NCI-H187 (cell line): ENCODE results near the gene UBAP2L.
"Not testable (repeated sequence)": the region's sequence is repeated elsewhere in the genome, so short reads cannot be mapped to it uniquely, and the experiment has no call there.

Source experiments
- DNase-seq, 2 experiments: peaks; one replicate each; lab custom pipeline; 2025; lab: John Stamatoyannopoulos, UW

Gene UBAP2L

GRCh38 chr1:154198756-154199562, 21.8 kb upstream of the UBAP2L start:
- DNase-seq = peak in 1 of 2 experiments; percentile 14

- DNase-seq = no peak
These were observed 21.2 kb upstream of the UBAP2L start for GRCh38 chr1:154199563-154199879.

GRCh38 chr1:154205778-154206177, 15.0 kb upstream of the UBAP2L start:
- not testable (repeated sequence) for DNase-seq

GRCh38 chr1:154206196-154206595, 14.6 kb upstream of the UBAP2L start, which contains the start of gene CFAP141:
CFAP141 (minus strand) TSS chr1:154206333; CDS start chr1:154206307, 26 bp downstream.
- no peak for DNase-seq

- DNase-seq = no peak
These were observed 13.5 kb upstream of the UBAP2L start for GRCh38 chr1:154207262-154207661.

GRCh38 chr1:154208677-154209388, 11.9 kb upstream of the UBAP2L start:
- no peak for DNase-seq

GRCh38 chr1:154212083-154212482, 8.7 kb upstream of the UBAP2L start:
- no peak for DNase-seq

- DNase-seq = no peak
These were observed 7.5 kb upstream of the UBAP2L start for GRCh38 chr1:154213274-154213673.

- DNase-seq = no peak
These were observed 2.2 kb upstream of the UBAP2L start for GRCh38 chr1:154218545-154218944.

- DNase-seq = no peak
These were observed 1.2 kb upstream of the UBAP2L start for GRCh38 chr1:154219541-154219940.

- DNase-seq = no peak
These were observed 169 bp downstream of the UBAP2L start for GRCh38 chr1:154220970-154221277.

- peak; percentile 40 to 58 for DNase-seq
These were observed 685 bp downstream of the UBAP2L start for GRCh38 chr1:154221278-154222001.

GRCh38 chr1:154222518-154222917, 1.8 kb downstream of the UBAP2L start:
- no peak for DNase-seq

GRCh38 chr1:154222918-154223317, 2.2 kb downstream of the UBAP2L start:
- DNase-seq = no peak

GRCh38 chr1:154223621-154224020, 2.9 kb downstream of the UBAP2L start:
- DNase-seq = no peak

- DNase-seq = no peak
These were observed 4.6 kb downstream of the UBAP2L start for GRCh38 chr1:154225370-154225769.

- DNase-seq = not testable (repeated sequence)
These were observed 10.4 kb downstream of the UBAP2L start for GRCh38 chr1:154231112-154231511.

GRCh38 chr1:154233127-154233526, 12.4 kb downstream of the UBAP2L start:
- DNase-seq = not testable (repeated sequence)

GRCh38 chr1:154236855-154237254, 16.1 kb downstream of the UBAP2L start:
- no peak for DNase-seq

GRCh38 chr1:154237435-154237834, 16.7 kb downstream of the UBAP2L start:
- no peak for DNase-seq

GRCh38 chr1:154237880-154238506, 17.2 kb downstream of the UBAP2L start:
- no peak for DNase-seq

- no peak for DNase-seq
These were observed 18.7 kb downstream of the UBAP2L start for GRCh38 chr1:154239491-154239890.
